ENCODE measurements around the gene C16orf95.

The C16orf95 gene

DNA sequence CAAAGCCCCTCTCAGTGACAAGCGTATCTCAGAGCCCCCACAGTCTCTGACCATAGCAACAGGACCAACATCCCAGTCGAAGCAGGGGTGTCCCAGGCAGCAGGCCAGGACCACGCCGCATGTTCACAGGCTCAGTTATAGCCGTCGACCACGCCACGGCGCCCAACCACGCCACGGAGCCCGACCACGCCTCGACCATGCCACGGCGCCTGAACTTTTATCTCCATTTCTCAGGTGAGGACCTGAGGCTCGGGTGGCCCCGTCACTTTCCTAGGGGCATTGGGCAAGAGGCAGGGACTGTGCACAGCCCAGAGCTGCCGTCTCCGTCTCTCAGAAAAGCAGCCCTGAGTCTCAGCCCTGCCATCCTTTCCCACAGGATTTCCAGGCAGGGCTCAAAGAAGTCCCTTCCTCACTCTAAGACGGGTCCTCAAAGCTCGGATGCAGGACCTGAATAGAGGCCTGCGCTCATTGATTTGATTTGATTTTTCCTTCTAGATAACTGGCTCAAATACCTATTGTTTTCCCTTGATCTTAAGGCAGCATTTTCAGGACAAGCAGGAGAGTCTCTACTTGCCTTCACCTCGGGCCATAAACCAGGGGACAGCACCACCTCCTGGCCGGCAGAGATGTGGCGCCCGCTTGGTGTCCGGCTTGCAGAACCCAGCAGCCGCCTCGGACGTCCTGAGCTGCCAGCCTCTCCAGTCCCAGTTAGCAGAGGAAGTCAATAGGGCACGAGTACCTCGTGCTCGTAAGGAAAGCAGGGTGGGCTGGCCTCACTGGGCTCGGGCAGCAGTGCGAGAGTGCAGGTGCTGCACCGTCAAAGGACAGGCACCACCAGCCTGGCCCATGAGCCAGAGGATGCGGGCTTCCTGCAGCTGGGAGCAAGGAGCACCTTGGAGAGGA, 38.8 kb downstream of the C16orf95 start:
- no peaks in the 10 kb centered on the region for H3K36me3 ChIP-seq (ENCODE audit: insufficient read depth, insufficient read length, low read length)
- peaks cover 8% of the 10 kb centered on the region for H3K27me3 ChIP-seq (ENCODE audit: insufficient read depth, insufficient read length)
- no peaks in the 10 kb centered on the region for H3K9me3 ChIP-seq (ENCODE audit: insufficient read depth, low read length)
- peaks cover 11% of the 10 kb centered on the region for H3K4me1 ChIP-seq (ENCODE audit: insufficient read depth, insufficient read length)
- peak; percentile 76 for DNase-seq (ENCODE audit: low read depth, low spot score)
- H3K4me3 ChIP-seq (ENCODE audit: insufficient read length, low read depth): no peak overlapping the region
- H3K9ac ChIP-seq (ENCODE audit: insufficient read length, low read depth): peak overlapping the region; percentile 66
- no peak for TF ChIP-seq SUZ12 (IDR thresholded peaks at IDR 0.05; ENCODE audit: extremely low read depth, insufficient read depth, insufficient read length)

DNA sequence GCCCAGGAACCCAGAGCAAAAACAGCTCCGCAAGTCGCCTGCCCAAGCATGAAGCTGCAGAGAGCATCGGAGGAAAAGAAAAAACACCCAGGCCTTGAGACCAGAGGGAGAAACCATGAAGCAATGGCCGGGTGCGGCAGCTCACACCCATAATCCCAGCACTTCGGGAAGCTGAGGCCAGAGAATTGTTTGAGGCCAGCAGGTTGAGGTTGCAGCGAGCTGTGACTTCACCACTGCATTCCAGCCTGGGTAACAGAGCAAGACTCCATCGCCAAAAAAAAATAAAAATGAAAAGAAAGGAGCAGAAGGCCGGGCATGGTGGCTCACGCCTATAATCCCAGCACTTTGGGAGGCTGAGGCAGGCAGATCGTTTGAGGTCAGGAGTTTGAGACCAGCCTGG, 40.3 kb downstream of the C16orf95 start:
- H3K4me3 ChIP-seq (ENCODE audit: insufficient read length, low read depth): no peak overlapping the region
- H3K27me3 ChIP-seq (ENCODE audit: insufficient read depth, insufficient read length): peaks cover 8% of the 10 kb centered on the region
- no peaks in the 10 kb centered on the region for H3K36me3 ChIP-seq (ENCODE audit: insufficient read depth, insufficient read length, low read length)
- H3K9me3 ChIP-seq (ENCODE audit: insufficient read depth, low read length): no peaks in the 10 kb centered on the region
- H3K4me1 ChIP-seq (ENCODE audit: insufficient read depth, insufficient read length): peaks cover 11% of the 10 kb centered on the region
- TF ChIP-seq SUZ12 (IDR thresholded peaks at IDR 0.05; ENCODE audit: extremely low read depth, insufficient read depth, insufficient read length): no peak
- no peak for TF ChIP-seq YY1 (IDR thresholded peaks at IDR 0.05; ENCODE audit: insufficient read depth, insufficient read length)
- no peak for TF ChIP-seq ZNF274 (IDR thresholded peaks at IDR 0.05; ENCODE audit: low read depth, low read length)
- DNase-seq (ENCODE audit: low read depth, low spot score): no peak
- H3K9ac ChIP-seq (ENCODE audit: insufficient read length, low read depth): no peak overlapping the region

DNA sequence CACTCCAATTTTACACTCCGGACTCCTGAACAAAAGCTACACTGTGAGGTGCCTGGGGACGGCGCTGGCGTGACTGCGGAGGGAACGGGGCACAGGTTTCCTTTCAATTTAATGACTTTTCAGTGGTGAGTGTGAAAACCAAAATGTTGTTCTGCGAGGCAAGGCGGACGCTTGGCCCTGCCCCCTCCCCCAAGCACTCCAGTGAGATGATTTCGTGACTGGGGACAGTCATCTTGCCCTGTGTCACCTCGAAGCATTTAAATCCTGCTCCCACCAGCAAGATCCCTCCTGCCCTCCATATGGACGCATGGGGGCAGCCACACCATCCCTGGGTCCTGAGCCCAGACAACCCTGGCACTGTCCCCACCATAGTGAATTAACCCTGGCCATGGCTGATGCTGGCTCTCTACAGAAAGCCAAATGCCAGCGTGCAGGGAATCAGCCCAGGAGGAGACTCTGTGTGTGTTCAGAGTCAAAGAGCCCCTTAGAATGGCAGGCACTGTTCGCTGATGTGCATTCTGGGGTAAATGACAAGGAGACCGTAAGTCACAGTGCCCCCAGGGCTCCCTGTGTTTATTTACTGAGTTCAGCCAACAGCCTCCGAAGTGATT, 41.0 kb downstream of the C16orf95 start:
- Histone ChIP-seq H3K36me3 (ENCODE audit: insufficient read depth, insufficient read length, low read length) (no peaks in the 10 kb centered on the region), H3K4me1 (ENCODE audit: insufficient read depth, insufficient read length) (peaks cover 11% of the 10 kb centered on the region), H3K27me3 (ENCODE audit: insufficient read depth, insufficient read length) (peaks cover 8% of the 10 kb centered on the region), H3K4me3 (ENCODE audit: insufficient read length, low read depth) (no peak overlapping the region), H3K9ac (ENCODE audit: insufficient read length, low read depth) (no peak overlapping the region), H3K9me3 (ENCODE audit: insufficient read depth, low read length) (no peaks in the 10 kb centered on the region)
- TF ChIP-seq YY1 (IDR thresholded peaks at IDR 0.05; ENCODE audit: insufficient read depth, insufficient read length) (no peak), ZNF274 (IDR thresholded peaks at IDR 0.05; ENCODE audit: low read depth, low read length) (no peak), SUZ12 (IDR thresholded peaks at IDR 0.05; ENCODE audit: extremely low read depth, insufficient read depth, insufficient read length) (no peak)
- DNase-seq (ENCODE audit: low read depth, low spot score): no peak

DNA sequence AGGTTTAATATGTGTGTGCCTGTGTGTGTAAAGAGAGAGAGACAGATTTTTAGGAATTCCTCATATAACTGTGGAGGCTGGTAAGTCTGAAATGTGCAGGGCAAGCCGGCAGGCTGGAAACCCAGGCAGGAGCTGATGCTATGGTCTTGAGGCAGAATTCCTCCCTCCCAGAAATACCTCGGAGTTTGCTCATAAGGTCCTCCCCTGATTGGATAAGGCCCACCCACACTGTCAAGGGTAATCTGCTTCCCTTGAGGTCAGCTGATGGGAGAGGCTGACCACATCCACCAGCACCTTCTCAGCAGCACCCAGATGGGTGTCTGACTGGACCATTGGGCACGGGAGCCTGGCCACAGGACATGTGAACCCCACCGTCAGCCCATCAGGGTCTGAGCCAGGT, 42.4 kb downstream of the C16orf95 start:
- no peak overlapping the region for H3K9ac ChIP-seq (ENCODE audit: insufficient read length, low read depth)
- peaks cover 11% of the 10 kb centered on the region for H3K4me1 ChIP-seq (ENCODE audit: insufficient read depth, insufficient read length)
- H3K4me3 ChIP-seq (ENCODE audit: insufficient read length, low read depth): no peak overlapping the region
- no peaks in the 10 kb centered on the region for H3K36me3 ChIP-seq (ENCODE audit: insufficient read depth, insufficient read length, low read length)
- H3K27me3 ChIP-seq (ENCODE audit: insufficient read depth, insufficient read length): peaks cover 8% of the 10 kb centered on the region
- DNase-seq (ENCODE audit: low read depth, low spot score): no peak
- no peaks in the 10 kb centered on the region for H3K9me3 ChIP-seq (ENCODE audit: insufficient read depth, low read length)
- TF ChIP-seq ZNF274 (IDR thresholded peaks at IDR 0.05; ENCODE audit: low read depth, low read length) (no peak), YY1 (IDR thresholded peaks at IDR 0.05; ENCODE audit: insufficient read depth, insufficient read length) (no peak), SUZ12 (IDR thresholded peaks at IDR 0.05; ENCODE audit: extremely low read depth, insufficient read depth, insufficient read length) (no peak)

DNA sequence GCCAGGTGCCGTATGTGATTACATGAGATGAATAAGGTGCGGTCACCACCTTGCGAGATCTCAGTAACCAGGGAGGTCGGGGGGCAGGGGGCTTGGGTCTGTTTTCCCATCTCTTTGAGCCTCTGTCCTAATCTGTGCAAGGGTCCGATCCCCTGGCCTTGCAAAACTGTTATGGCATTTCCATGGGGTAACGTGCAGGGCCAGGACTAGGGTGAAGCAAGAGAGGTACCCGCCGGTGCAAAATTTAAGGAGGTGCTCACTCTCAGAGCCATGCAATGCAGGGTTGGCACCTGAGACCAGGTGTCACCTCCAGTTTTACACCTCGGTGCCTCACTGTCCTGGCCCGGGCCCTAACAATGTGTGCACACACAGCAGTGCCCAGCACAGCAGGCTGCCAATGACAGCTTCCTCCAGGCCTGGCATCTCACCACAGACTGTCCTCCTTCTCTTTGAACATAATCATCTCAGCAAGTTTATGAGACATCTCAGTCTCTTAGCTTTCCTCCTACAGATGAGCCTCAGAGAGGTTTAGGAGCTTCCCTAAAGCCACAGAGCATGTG, 43.6 kb downstream of the C16orf95 start:
- DNase-seq (ENCODE audit: low read depth, low spot score): no peak
- H3K9me3 ChIP-seq (ENCODE audit: insufficient read depth, low read length): no peaks in the 10 kb centered on the region
- no peak overlapping the region for H3K4me3 ChIP-seq (ENCODE audit: insufficient read length, low read depth)
- TF ChIP-seq SUZ12 (IDR thresholded peaks at IDR 0.05; ENCODE audit: extremely low read depth, insufficient read depth, insufficient read length) (no peak), YY1 (IDR thresholded peaks at IDR 0.05; ENCODE audit: insufficient read depth, insufficient read length) (no peak), ZNF274 (IDR thresholded peaks at IDR 0.05; ENCODE audit: low read depth, low read length) (no peak)
- H3K9ac ChIP-seq (ENCODE audit: insufficient read length, low read depth): no peak overlapping the region
- H3K27me3 ChIP-seq (ENCODE audit: insufficient read depth, insufficient read length): no peaks in the 10 kb centered on the region
- peaks cover 11% of the 10 kb centered on the region for H3K4me1 ChIP-seq (ENCODE audit: insufficient read depth, insufficient read length)
- H3K36me3 ChIP-seq (ENCODE audit: insufficient read depth, insufficient read length, low read length): no peaks in the 10 kb centered on the region

DNA sequence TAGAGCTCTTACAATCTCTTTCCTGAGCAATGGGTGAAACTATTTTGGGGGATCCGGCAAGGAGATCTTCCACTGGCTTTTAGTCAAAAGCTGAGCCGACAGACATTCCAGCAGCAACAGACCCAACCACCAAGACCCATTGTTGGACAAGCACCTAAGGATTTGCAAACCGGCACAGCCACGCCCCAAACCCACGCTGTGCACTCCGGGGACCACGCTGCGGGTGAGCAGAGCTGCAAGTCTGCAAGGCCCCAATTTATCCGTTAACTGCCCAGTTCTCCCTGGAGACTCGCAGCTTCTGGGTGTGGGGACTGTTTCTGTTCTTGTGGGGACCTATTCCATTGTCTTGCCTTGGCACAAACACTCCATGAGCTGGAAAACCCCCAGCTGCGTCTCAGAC, 45.9 kb downstream of the C16orf95 start:
- Histone ChIP-seq H3K27me3 (ENCODE audit: insufficient read depth, insufficient read length) (no peaks in the 10 kb centered on the region), H3K9me3 (ENCODE audit: insufficient read depth, low read length) (no peaks in the 10 kb centered on the region), H3K9ac (ENCODE audit: insufficient read length, low read depth) (no peak overlapping the region), H3K4me3 (ENCODE audit: insufficient read length, low read depth) (no peak overlapping the region), H3K4me1 (ENCODE audit: insufficient read depth, insufficient read length) (peaks cover 6% of the 10 kb centered on the region), H3K36me3 (ENCODE audit: insufficient read depth, insufficient read length, low read length) (no peaks in the 10 kb centered on the region)
- DNase-seq (ENCODE audit: low read depth, low spot score): no peak
- TF ChIP-seq SUZ12 (IDR thresholded peaks at IDR 0.05; ENCODE audit: extremely low read depth, insufficient read depth, insufficient read length): no peak
- TF ChIP-seq YY1 (IDR thresholded peaks at IDR 0.05; ENCODE audit: insufficient read depth, insufficient read length): no peak
- TF ChIP-seq ZNF274 (IDR thresholded peaks at IDR 0.05; ENCODE audit: low read depth, low read length): no peak

DNA sequence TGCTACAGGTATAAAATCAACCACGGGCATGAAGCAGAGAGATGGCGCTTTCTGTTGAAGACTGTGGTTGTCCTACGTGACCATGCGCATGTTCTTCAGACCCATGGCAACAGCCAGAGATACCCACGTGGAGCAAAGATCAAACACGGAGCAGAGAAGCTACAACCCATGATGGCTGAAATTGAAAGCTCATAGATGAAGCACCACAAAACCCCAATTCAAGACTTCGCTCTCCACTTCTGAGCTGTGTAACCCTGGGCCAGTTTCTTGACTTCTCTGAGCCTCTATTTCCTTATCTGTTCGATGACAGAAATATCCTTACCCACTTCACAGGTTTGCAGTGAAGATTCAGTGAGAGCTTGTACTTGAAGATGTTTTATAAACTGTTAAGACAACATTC, 49.6 kb downstream of the C16orf95 start:
- Histone ChIP-seq H3K4me3 (ENCODE audit: insufficient read length, low read depth) (no peak overlapping the region), H3K27me3 (ENCODE audit: insufficient read depth, insufficient read length) (no peaks in the 10 kb centered on the region), H3K9ac (ENCODE audit: insufficient read length, low read depth) (no peak overlapping the region), H3K36me3 (ENCODE audit: insufficient read depth, insufficient read length, low read length) (no peaks in the 10 kb centered on the region), H3K9me3 (ENCODE audit: insufficient read depth, low read length) (no peaks in the 10 kb centered on the region), H3K4me1 (ENCODE audit: insufficient read depth, insufficient read length) (peaks cover 14% of the 10 kb centered on the region)
- DNase-seq (ENCODE audit: low read depth, low spot score): no peak
- TF ChIP-seq SUZ12 (IDR thresholded peaks at IDR 0.05; ENCODE audit: extremely low read depth, insufficient read depth, insufficient read length): no peak
- no peak for TF ChIP-seq YY1 (IDR thresholded peaks at IDR 0.05; ENCODE audit: insufficient read depth, insufficient read length)
- TF ChIP-seq ZNF274 (IDR thresholded peaks at IDR 0.05; ENCODE audit: low read depth, low read length): no peak

Measured in NT2/D1 (cell line).